HG02610 (cell line): ENCODE data around the gene OCSTAMP.

Experiments used
- ATAC-seq: cut with Tn5 transposase; IDR thresholded peaks from one replicate; pipeline ENCODE4 v1.9.1; 2021; ENCODE audit warnings: mild to moderate bottlenecking, moderate library complexity; ENCODE audit not compliant: unreplicated experiment

OCSTAMP gene, protein sequence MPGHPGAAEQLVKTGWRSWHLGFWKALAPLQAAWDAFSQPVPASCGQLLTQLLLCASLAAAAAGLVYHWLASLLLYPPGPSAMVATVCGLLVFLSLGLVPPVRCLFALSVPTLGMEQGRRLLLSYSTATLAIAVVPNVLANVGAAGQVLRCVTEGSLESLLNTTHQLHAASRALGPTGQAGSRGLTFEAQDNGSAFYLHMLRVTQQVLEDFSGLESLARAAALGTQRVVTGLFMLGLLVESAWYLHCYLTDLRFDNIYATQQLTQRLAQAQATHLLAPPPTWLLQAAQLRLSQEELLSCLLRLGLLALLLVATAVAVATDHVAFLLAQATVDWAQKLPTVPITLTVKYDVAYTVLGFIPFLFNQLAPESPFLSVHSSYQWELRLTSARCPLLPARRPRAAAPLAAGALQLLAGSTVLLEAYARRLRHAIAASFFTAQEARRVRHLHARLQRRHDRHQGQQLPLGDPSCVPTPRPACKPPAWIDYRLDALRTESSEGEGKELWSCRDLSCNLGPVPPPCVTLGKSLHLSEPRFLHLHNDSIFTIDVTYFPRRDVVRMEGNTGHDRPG

DNA sequence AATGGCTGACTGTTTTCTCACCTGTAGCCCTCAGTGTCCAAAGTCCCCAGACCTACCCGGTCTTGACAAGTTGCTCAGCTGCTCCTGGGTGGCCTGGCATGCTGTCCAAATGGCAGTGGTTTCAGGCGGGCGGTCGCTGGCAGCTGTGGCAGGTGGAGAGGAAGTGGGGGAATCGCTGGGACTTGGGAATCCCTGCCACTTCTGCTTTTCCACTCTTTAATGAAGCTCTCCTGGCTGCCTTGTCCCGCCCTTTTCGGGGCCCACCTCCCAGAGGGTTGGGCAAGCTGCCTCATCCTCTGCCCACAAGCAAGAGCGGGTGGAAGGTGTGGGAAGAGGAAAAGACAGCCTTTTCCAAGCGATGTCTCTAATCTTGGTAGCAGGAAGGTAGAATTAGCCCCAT is at the start of gene OCSTAMP:
Gene OCSTAMP, minus strand, starts transcription at position 194 of the 400 bp plus-strand sequence. Its CDS starts 94 bp downstream, at position 100.
- no peak for ATAC-seq

DNA sequence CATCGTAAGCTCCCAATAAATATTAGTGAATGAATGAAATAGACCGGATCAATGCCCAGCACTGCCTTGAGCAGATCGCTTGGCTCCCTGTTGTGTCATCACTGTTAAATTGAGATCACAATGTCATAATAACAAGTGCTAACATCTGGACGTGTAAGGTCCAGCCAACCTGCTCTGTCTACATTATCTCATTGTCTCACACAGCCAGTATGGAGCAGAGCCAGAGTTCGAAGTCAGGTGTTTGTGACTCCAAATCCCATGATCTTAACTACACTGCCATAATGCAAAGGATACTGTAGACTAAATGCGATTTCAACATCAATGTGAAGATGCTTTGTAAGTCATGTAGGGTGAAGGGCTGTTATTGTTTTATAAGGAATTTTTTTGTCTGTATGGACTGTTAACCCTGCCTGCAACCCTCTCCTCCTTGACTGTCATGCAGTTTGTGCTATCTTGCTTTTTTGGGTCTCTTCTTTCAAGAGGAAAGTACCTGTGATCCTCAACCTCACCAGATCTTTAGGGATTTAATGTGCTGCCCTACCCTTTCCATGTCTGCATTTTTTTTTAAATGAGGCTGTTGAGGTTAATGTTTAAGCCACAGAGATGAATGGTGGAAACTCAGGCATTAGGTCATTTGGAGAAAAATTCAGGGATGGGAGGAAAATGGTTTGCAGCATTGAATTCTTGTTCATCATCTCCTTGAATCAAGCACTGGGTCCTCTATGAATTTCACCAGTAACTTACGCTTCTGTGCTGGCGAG is 49.0 kb upstream of the OCSTAMP start:
- no peak for ATAC-seq

DNA sequence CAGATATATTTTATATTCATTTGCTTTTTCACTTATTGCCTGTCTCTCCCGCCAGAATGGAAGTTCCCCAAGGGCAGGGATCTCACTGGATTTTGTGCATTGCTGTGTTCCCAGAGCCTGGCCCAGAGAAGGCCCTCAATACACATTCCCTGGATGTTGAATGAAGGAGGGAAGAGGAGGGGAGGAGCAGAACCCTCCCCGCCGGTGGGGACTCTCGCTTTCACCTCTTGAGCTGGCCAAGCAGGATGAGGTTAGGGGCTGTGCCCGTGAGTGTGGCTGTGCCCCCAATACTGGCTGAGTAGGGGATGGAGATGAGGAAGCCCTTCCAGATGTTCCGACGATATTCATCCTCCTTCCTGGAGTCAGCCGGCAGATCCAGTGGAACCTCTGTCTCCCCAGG is 45.5 kb upstream of the OCSTAMP start:
- ATAC-seq, result no peak

DNA sequence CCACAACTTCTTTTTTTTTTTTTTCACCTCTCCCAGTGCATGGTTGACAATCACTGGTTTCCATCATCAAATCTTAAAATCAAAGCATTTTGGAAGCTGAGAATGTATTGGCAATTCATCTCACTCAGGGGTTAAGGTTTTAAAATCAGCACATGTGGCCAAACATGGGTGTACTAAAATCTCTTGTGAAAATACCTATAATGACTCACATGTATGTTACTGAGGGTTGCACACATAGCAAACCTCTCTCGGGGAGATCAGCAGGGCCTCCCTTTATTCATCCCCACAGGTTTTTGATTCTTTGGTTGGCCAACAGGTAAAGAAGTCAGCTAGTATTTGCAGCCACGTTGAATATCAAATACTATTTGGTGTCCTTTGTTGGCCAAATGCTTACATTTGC is 44.3 kb upstream of the OCSTAMP start:
- ATAC-seq, result no peak

DNA sequence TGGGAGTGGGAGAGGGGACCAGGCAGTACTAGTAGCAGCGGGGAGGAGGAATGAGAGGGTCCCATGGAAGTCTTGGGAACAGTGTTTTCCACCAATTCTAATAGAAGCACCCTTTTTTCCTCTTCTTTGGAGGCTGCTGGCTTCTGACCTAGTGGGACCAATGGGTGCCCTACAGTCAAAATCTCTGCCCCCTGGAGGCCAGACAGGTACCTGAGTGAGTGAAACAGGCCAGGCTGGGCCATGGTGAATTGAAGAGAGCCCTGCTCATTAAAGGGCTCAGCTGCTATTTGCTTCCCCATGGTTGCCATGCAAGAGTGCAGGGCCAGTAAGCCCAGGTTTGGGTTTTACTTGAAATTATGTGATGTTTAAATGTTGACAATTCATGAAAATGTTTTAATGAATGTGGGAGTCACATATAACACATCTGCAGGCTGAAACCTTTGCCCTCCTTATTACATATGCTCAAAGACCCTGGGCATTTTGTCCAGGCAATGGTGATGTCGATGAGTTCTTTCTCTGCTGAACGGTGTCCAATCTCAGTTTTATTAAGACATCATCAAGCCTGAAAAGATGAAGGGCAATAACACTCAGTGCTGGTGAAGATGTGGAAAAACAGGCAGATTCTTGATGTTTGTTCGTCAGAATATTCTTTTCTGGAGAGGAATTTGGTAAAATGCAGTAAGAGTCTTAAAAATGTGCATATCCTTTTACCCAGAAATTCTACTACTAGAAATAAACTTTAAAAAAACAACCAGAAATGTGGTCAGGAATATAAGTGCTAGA is 42.3 kb upstream of the OCSTAMP start:
- no peak for ATAC-seq

DNA sequence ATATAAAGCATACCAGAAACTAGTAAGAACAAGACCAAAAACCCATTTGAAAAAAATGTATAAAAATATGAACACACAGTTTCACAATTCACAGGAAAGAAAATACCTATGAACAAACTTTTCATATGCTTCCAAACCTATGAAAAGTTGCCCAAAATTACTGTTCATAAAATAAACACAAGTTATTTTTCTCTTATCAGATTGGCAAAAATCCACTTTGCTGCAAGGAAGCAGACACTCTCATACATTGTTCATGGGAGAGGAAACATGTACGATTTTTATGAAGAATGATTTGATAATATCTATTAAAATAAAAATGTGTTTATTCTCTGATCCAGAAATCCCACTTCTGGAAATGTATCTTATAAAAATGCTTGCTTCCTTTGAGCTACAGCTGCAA is 40.0 kb upstream of the OCSTAMP start:
- no peak for ATAC-seq

DNA sequence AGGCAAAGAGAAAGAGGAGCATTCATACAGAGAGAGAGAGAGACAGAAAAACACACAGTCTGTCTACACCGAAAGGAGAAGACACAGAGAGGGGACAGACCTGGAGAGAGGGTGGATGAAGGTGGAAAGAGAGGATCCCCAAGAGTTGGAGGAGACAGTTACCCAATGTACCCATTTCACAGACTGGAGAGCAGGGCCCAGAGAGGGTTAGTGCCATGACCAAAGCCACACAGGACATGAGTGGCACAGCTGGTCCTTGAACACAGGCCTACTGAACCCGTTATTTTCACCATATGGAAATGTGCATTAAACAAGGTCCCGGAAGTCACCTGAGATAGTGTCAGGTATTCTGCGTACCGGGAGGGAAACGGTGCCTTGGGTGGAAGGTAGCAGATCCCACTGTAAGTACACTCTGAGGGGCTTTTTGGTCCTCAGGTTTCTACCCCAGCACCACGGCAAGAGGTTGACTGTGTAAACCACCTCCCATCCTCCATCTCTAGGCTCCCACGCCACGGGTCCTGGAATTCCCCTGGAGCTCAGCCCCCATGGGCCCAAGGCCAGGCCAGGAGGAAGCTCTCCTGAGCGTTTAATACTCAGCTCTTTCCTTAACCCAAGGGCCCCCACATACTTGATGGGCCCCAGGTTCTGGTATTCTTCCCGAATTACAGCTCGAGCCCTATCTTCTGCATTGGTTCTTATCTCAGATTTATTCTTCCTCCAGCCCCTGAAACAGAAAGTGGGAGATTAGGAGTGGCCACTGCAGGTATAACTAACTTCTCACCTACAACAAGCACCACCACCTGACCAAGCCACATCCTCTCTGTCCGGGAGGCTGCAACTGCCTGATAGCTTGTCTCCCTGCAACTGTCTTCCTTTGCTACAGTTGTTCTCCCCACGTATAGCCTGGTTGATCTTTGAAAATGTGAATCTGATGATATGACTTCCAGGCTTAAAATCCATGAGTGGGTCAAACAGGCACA is 38.4 kb upstream of the OCSTAMP start:
- no peak for ATAC-seq

DNA sequence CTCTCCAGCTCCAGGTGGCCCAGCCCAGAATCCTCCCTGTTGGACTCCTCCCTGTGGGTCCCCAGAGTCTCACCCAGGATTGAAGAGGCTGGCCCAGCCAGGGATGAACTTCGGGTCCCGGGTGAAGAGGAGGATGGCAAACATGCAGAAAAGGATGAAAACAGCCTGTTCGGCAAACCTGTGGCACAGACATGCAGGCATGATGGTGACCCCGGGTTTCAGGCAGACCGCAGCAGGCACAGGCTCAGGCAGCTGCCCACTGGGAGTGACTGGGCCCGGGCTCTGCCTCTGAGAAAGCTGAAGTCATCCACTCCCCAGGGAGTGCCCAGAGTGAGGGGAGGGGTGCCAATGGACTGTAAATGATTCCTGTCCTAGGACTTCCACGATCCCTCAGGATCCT is 37.5 kb upstream of the OCSTAMP start:
- ATAC-seq, result no peak

DNA sequence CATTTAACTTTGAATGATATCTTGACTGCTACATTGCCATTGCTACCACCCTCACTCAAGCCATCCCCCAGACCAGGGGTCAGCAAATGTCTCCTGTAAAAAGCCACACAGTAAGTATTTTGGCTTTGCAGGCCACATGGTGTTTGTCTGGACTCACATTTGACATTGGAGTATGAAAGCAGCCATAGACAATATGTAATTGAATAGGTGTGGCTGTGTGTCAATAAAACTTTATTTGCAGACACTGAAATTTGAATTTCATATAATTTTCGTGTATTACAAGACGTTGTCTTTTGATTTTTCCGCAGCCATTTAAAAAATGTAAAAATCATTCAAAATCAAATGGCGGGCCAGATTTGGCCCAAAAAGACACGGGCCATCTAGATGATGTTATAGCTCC is 36.3 kb upstream of the OCSTAMP start:
- ATAC-seq, result no peak

DNA sequence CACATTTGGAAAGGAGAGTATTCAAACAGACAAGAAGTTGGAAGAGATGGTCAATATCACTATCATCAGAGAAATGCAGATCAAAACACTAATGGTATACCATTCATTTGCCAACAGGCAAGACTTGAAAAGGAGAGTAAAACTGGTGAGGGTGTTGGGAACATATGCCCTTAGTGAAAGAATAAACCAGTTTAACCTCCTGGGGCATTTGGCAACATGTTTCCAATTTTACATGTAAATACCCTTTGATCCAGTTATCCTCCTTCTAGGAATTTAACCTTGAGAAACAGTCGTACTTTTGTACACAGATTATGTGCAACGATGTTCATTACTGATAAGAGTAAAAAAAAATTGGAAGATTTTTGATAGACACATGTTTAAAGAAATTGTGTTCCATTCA is 34.1 kb upstream of the OCSTAMP start:
- no peak for ATAC-seq

DNA sequence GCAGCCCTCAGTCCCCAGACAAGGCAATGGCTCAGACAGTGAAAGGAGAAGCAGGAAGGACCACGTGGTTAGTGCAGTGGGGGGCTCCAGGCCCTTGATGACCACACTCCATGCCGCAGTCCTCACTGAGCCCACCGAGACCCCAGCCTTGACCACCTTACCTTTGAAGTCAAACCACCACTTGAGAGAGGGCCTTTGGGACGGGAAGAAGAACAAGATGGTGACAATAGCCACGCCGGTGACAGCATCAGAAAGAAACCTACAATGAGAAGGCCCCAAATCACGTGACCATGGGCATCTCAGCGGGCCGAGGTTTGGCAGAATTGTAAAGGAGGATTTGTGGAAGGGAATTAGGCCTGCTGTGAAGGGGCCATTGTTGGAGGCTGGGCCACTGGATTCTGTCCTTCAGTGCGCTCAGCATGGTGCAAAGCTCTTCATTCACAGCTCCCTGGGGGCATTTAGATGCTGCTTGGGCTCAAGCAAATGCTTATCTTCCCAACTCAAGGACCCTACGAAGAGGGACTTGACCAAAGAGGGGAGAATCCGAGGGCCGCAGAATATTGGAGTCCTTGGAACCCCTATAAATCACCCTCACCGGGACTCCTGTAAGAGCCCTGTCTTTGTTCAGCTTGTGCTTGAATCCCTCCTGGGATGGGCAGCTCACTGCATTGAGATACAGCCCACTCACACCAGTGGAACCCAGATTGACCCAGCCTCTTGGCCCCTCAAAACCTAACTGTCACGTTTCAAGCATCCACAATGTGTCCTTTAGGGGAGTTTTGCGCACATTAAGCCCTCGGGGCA is 33.2 kb upstream of the OCSTAMP start:
- no peak for ATAC-seq

DNA sequence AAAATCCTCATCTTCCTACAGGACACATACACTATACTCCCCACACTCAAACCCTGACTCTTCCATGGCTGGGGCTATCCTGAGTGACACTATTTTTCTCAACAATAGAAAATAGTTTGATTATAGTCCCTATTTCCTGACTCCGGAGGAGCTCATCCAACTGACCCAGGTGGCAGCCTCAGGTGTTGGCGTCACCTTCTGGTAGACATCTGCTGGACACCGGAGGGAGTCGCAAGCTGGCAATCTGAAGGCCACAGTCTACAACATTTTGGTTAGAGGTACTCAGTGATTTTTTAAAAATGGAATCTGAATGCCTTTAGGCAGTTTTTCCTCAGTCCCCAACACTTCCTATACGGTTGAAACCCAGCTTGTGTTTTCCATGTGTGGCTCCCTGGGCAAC is 32.2 kb upstream of the OCSTAMP start:
- ATAC-seq, result no peak

DNA sequence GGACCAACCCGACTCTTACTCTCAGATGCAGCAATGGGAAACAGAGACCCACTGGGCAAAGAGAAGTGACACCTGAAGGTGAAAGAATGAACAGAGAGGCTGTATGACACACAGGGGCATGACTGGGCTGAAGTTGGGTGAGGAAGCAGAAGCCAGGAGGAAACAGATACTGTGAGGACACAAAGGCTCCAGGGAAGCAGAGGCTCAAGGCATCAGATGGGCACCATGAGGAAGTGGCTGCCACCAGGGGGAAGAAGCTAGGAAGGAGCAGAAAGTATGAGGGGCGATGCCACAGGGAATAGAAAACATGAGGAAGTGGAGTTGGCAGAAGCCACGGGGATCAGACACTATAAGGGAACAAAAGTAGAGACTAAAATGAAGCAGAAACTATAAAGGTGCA is 30.9 kb upstream of the OCSTAMP start:
- no peak for ATAC-seq

DNA sequence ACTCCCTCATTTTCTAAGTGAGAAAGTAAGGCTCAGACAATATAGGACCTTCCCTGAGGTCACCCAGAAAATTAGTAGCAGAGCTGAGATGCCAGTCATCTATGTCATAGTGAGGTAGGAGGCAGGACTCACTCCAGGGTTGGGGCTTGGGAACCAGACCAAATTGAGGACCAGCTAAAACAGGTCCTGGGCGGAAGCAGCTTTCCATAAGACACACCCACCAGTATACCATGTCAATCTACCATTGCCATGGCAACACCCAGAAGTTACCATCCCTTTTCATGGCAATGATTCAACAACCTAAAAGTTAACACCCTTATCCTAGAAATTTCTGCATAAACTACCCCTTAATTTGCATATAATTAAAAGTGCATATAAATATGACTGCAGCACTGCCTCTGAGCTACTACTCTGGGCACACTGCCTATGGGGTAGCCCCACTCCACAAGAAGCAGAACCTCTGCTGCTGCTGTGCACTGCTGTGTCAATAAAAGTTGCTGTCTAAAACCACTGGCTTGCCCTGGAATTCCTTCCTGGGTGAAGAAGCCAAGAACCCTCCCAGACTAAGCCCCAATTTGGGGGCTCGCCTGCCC is 30.3 kb upstream of the OCSTAMP start:
- ATAC-seq, result no peak

DNA sequence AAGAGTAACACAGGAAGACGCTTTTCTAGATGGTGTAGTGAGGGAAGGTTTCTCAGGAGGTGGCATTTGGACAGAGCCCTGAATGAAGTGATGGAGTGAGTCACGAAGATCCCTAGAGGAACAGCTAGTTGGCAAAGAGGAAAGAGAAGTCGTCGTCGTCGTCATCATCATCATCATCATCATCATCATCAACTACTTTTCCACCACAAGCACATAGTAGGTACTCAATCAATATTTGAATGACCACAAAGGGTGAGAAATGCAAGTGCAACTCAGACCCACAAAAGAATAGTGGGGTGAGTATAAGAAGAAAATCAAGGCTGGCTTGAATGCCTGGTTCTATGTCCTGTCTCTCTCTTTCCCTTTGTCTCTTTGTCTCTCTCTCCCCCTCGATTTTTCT is 28.3 kb upstream of the OCSTAMP start:
- ATAC-seq, result no peak

DNA sequence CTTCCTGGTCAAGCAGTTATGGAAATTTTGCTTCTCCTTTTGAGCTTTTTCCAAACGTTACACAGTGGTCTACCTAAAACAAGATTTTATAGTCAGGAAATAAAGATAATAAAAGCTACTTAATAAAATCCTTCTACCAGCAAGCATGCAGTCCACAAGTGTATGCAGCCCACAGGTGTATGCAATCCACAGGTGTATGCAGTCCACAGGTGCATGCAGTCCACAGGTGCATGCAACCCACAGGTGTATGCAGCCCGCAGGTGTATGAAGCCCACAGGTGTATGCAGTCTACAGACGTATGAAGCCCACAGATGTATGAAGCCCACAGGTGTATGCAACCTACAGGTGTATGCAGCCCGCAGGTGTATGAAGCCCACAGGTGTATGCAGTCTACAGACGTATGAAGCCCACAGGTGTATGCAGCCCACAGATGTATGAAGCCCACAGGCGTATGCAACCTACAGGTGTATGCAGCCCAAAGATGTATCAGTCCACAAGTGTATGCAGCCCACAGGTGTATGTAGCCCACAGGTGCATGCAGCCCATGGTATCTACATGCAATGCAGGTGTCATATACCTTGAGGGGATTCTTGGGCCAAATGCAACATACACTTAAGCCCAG is 26.4 kb upstream of the OCSTAMP start:
- no peak for ATAC-seq

DNA sequence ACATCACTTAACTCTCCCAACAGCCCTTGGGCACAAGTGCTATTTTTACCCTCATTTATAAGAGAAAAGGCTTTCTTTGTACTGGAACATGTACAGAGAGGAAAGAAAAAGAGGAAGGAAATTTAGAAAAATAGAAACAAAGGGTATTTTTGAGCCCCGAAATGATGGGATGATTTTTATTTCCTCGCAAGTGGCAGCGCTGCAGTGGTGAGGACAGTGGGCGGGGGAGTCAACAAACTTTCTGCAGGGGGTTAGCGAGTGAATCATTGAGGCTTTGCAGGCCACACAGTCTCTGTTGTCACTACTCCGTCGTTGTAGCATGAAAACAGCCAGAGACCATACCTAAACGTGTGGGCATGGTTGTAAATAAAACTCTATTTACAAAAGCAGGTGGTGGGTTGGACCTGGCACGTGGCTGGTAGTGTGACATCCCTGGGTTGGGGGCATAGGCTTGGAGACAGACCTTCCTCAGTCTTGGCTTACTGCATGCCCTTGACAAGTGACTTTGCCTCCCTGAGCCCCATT is 25.5 kb upstream of the OCSTAMP start:
- ATAC-seq, result no peak

DNA sequence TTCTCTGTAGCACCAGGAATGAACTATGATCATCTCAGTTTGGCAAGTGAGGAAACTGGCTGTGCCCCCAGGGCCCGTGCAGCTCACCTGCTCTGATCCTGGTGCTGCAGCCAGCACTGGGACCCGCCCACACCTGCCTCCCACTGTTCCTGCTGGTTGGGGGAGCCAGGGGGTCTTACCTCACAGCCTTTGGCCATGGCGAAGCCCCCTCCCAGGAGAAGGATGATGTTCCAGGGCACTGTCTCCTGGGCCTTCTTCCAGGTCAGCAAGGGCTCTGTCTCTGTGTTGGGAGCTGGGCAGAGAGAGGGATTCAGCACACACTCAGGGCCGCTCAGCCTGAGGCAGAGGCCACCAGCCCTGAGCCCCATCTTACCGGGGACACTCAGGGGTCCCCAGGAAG is 24.9 kb upstream of the OCSTAMP start:
- ATAC-seq, result no peak
